Activated CD4-positive, alpha-beta T cell treated with anti-CD3 and anti-CD28 coated beads for 36 hours (primary cell): ENCODE data around the gene IP6K1. TPM values are rescaled to one million over a fixed set of nuclear protein-coding genes. Genes with fewer than 3 reads are reported as not detected.

Experiments
- ATAC-seq: fragments of 200-7000 bp; cut with Tn5 transposase; one replicate; pipeline ENCODE4 v1.10.0; 2021; ENCODE audit warnings: mild to moderate bottlenecking, moderate library complexity
- CTCF ChIA-PET: fragments of 350-600 bp; sonication (Branson Sonifier 250); formaldehyde crosslinking; loops from one replicate; lab custom pipeline; 2021; ENCODE audit warnings: antibody characterized with exemption; lab: Charles Lee
- POLR2A ChIA-PET: fragments of 350-600 bp; sonication (Branson Sonifier 250); formaldehyde crosslinking; loops from one replicate; lab custom pipeline; 2021; ENCODE audit warnings: antibody characterized with exemption, inconsistent platforms; lab: Charles Lee
- DNase-seq: peaks from one replicate; pipeline ENCODE4 v3.0.0-alpha.2; 2020
- H3K27ac Mint-ChIP-seq: one replicate; pipeline ENCODE4 v1.8.0; 2021; ENCODE audit warnings: mixed read lengths
- H3K27me3 Mint-ChIP-seq: one replicate; pipeline ENCODE4 v1.8.0; 2021; ENCODE audit warnings: mixed read lengths
- H3K36me3 Mint-ChIP-seq: one replicate; pipeline ENCODE4 v1.8.0; 2021; ENCODE audit warnings: low read depth, mixed read lengths
- H3K4me1 Mint-ChIP-seq: one replicate; pipeline ENCODE4 v1.8.0; 2021; ENCODE audit warnings: mixed read lengths
- H3K4me3 Mint-ChIP-seq: one replicate; pipeline ENCODE4 v1.8.0; 2021; ENCODE audit warnings: mild to moderate bottlenecking, moderate library complexity, mixed read lengths
- H3K9me3 Mint-ChIP-seq: one replicate; pipeline ENCODE4 v1.8.0; 2021; ENCODE audit warnings: low read depth, mixed read lengths
- intact Hi-C, 2 experiments: fragments of 100-400 bp; cut with DNase I in 1 of 2; cut with micrococcal nuclease in 1 of 2; formaldehyde crosslinking; loops; one replicate each; pipeline versions ENCODE4 v1.14.2 to v1.15.1; 2022 to 2024; cut with DNase I, micrococcal nuclease
- total RNA-seq, 2 experiments: library from RNA; stranded (reverse); gene quantifications; one replicate each; pipeline ENCODE4 v1.2.3, GENCODE V29; 2021

The IP6K1 gene
- total RNA-seq, 2 experiments from 2014 or later, result 29.1 to 31.0 TPM

GRCh38 chr3:49711489-49711888 is 74.9 kb downstream of the IP6K1 start:
- no peaks in the 10 kb centered on the region for H3K9me3 Mint-ChIP-seq
- intact Hi-C loops, result no loop called here
- H3K4me3 Mint-ChIP-seq, result no peak overlapping the region
- H3K4me1 Mint-ChIP-seq, result no peaks in the 10 kb centered on the region
- ChIA-PET CTCF (interaction anchor here (0.6 to 0.8 kb wide), 2 partner anchors 26 to 617 kb away, joined by 3 read pairs; no protein-coding TSS in a partner anchor), POLR2A (no interaction called here)
- ATAC-seq, result no peak
- no peak for DNase-seq
- H3K27ac Mint-ChIP-seq, result no peak overlapping the region
- no peaks in the 10 kb centered on the region for H3K36me3 Mint-ChIP-seq
- H3K27me3 Mint-ChIP-seq, result no peaks in the 10 kb centered on the region

- ChIA-PET CTCF (interaction anchor here (0.7 kb wide), 1 partner anchor 50 kb away, joined by 3 read pairs; no protein-coding TSS in a partner anchor), POLR2A (no interaction called here)
- no peaks in the 10 kb centered on the region for H3K36me3 Mint-ChIP-seq
- no peaks in the 10 kb centered on the region for H3K27me3 Mint-ChIP-seq
- DNase-seq (no peak), ATAC-seq (no peak)
- H3K4me1 Mint-ChIP-seq, result no peaks in the 10 kb centered on the region
- intact Hi-C loops, result no loop called here
- H3K9me3 Mint-ChIP-seq, result no peaks in the 10 kb centered on the region
- H3K27ac Mint-ChIP-seq, result no peak overlapping the region
- H3K4me3 Mint-ChIP-seq, result no peak overlapping the region
Observed at GRCh38 chr3:49709852-49710251, 76.5 kb downstream of the IP6K1 start.

- no peak for ATAC-seq
- POLR2A ChIA-PET, result no interaction called here
Observed at GRCh38 chr3:49707113-49707480, 79.2 kb downstream of the IP6K1 start.

GRCh38 chr3:49706456-49707112 is 79.8 kb downstream of the IP6K1 start:
- DNase-seq (no peak), ATAC-seq (no peak)
- POLR2A ChIA-PET, result no interaction called here
- H3K27me3 Mint-ChIP-seq, result no peaks in the 10 kb centered on the region
- H3K36me3 Mint-ChIP-seq, result peaks cover 4% of the 10 kb centered on the region
- H3K4me1 Mint-ChIP-seq, result no peaks in the 10 kb centered on the region
- H3K27ac Mint-ChIP-seq, result no peak overlapping the region
- intact Hi-C loops, result no loop called here
- CTCF ChIA-PET, result interaction anchor here (0.6 kb wide), 1 partner anchor 177 kb away, joined by 3 read pairs; no protein-coding TSS in a partner anchor
- H3K9me3 Mint-ChIP-seq, result no peaks in the 10 kb centered on the region
- H3K4me3 Mint-ChIP-seq, result no peak overlapping the region

More at GRCh38 chr3:49707113-49707480, 79.2 kb downstream of the IP6K1 start:
- no peaks in the 10 kb centered on the region for H3K4me1 Mint-ChIP-seq
- intact Hi-C loops, result no loop called here
- H3K27me3 Mint-ChIP-seq, result no peaks in the 10 kb centered on the region
- H3K27ac Mint-ChIP-seq, result no peak overlapping the region
- no peaks in the 10 kb centered on the region for H3K9me3 Mint-ChIP-seq
- H3K4me3 Mint-ChIP-seq, result no peak overlapping the region
- DNase-seq, result no peak
- peaks cover 4% of the 10 kb centered on the region for H3K36me3 Mint-ChIP-seq
- CTCF ChIA-PET, result interaction anchor here (1.0 kb wide), 1 partner anchor 95 kb away, joined by 3 read pairs; no protein-coding TSS in a partner anchor

GRCh38 chr3:49705390-49705960 is 80.9 kb downstream of the IP6K1 start:
- DNase-seq (no peak), ATAC-seq (no peak)
- intact Hi-C loops, result no loop called here
- Mint-ChIP-seq H3K27ac (no peak overlapping the region), H3K36me3 (peaks cover 6% of the 10 kb centered on the region), H3K4me1 (no peaks in the 10 kb centered on the region), H3K9me3 (no peaks in the 10 kb centered on the region), H3K4me3 (no peak overlapping the region), H3K27me3 (no peaks in the 10 kb centered on the region)
- ChIA-PET POLR2A (no interaction called here), CTCF (no interaction called here)

- CTCF ChIA-PET, result interaction anchor here (0.6 to 0.8 kb wide), 2 partner anchors 100 to 184 kb away, joined by 3 read pairs; no protein-coding TSS in a partner anchor
- Mint-ChIP-seq H3K9me3 (no peaks in the 10 kb centered on the region), H3K4me3 (no peak overlapping the region), H3K36me3 (peaks cover 6% of the 10 kb centered on the region), H3K27me3 (no peaks in the 10 kb centered on the region), H3K4me1 (no peaks in the 10 kb centered on the region), H3K27ac (no peak overlapping the region)
- ATAC-seq (no peak), DNase-seq (no peak)
- POLR2A ChIA-PET, result no interaction called here
- intact Hi-C loops, result loop anchor here in 1 of 2 experiments (5.0 kb wide), 1 partner anchor 203 kb away; no protein-coding TSS in a partner anchor
Observed at GRCh38 chr3:49704629-49705028, 81.7 kb downstream of the IP6K1 start.

- no peak for DNase-seq
- CTCF ChIA-PET, result interaction anchor here (0.5 to 0.8 kb wide), 4 partner anchors 15 to 349 kb away, joined by 3 read pairs; no protein-coding TSS in a partner anchor
- POLR2A ChIA-PET, result no interaction called here
- Mint-ChIP-seq H3K27ac (no peak overlapping the region), H3K36me3 (peaks cover 6% of the 10 kb centered on the region), H3K27me3 (no peaks in the 10 kb centered on the region), H3K9me3 (no peaks in the 10 kb centered on the region), H3K4me3 (no peak overlapping the region), H3K4me1 (no peaks in the 10 kb centered on the region)
- no peak for ATAC-seq
- intact Hi-C loops, result loop anchor here (1.0 to 5.0 kb wide), 2 partner anchors 135 to 203 kb away; no protein-coding TSS in a partner anchor
Observed at GRCh38 chr3:49703956-49704355, 82.4 kb downstream of the IP6K1 start.

GRCh38 chr3:49703443-49703927 is 82.9 kb downstream of the IP6K1 start:
- no peaks in the 10 kb centered on the region for H3K27me3 Mint-ChIP-seq
- H3K4me3 Mint-ChIP-seq, result no peak overlapping the region
- H3K27ac Mint-ChIP-seq, result no peak overlapping the region
- CTCF ChIA-PET, result interaction anchor here (0.5 to 1.2 kb wide), 6 partner anchors 10 to 350 kb away, joined by 3 to 4 read pairs (median 3); no protein-coding TSS in a partner anchor
- H3K36me3 Mint-ChIP-seq, result peaks cover 6% of the 10 kb centered on the region
- intact Hi-C loops, result loop anchor here (1.0 to 5.0 kb wide), 2 partner anchors 136 to 204 kb away; no protein-coding TSS in a partner anchor
- POLR2A ChIA-PET, result no interaction called here
- H3K9me3 Mint-ChIP-seq, result no peaks in the 10 kb centered on the region
- DNase-seq (peak; percentile 81), ATAC-seq (peak; percentile 99)
- H3K4me1 Mint-ChIP-seq, result no peaks in the 10 kb centered on the region

- Mint-ChIP-seq H3K27ac (no peak overlapping the region), H3K27me3 (no peaks in the 10 kb centered on the region), H3K36me3 (peaks cover 8% of the 10 kb centered on the region), H3K9me3 (no peaks in the 10 kb centered on the region), H3K4me3 (no peak overlapping the region), H3K4me1 (no peaks in the 10 kb centered on the region)
- no peak for DNase-seq
- ATAC-seq, result no peak
- POLR2A ChIA-PET, result no interaction called here
- CTCF ChIA-PET, result interaction anchor here (1.2 to 2.5 kb wide), 3 partner anchors 10 to 163 kb away, joined by 3 to 8 read pairs (median 4); no protein-coding TSS in a partner anchor
- intact Hi-C loops, result loop anchor here (1.0 to 5.0 kb wide), 2 partner anchors 137 to 205 kb away; no protein-coding TSS in a partner anchor
Observed at GRCh38 chr3:49702672-49703071, 83.7 kb downstream of the IP6K1 start.

- no peaks in the 10 kb centered on the region for H3K27me3 Mint-ChIP-seq
- no peak for ATAC-seq
- ChIA-PET CTCF (interaction anchor here (0.6 to 2.5 kb wide), 8 partner anchors 14 to 534 kb away, joined by 3 to 8 read pairs (median 3); no protein-coding TSS in a partner anchor), POLR2A (interaction anchor here (1.1 kb wide), 1 partner anchor 22 kb away, joined by 4 read pairs; the partner anchor contains the start of gene GMPPB)
- H3K4me3 Mint-ChIP-seq, result no peak overlapping the region
- no peaks in the 10 kb centered on the region for H3K4me1 Mint-ChIP-seq
- peaks cover 8% of the 10 kb centered on the region for H3K36me3 Mint-ChIP-seq
- intact Hi-C loops, result loop anchor here in 1 of 2 experiments (5.0 kb wide), 1 partner anchor 206 kb away; no protein-coding TSS in a partner anchor
- H3K27ac Mint-ChIP-seq, result no peak overlapping the region
- H3K9me3 Mint-ChIP-seq, result no peaks in the 10 kb centered on the region
- DNase-seq, result peak; percentile 32
Observed at GRCh38 chr3:49701388-49702077, 84.8 kb downstream of the IP6K1 start.
